Activated CD4-positive, alpha-beta T cell treated with anti-CD3 and anti-CD28 coated beads for 36 hours (primary cell): ENCODE results near the gene KLHL29. TPM values are rescaled to one million over a fixed set of nuclear protein-coding genes. Genes with fewer than 3 reads are reported as not detected.
"Not testable (repeated sequence)": the region's sequence is repeated elsewhere in the genome, so short reads cannot be mapped to it uniquely, and the experiment has no call there.

Source experiments
- ATAC-seq: fragments of 200-7000 bp; cut with Tn5 transposase; one replicate; pipeline ENCODE4 v1.10.0; 2021; ENCODE audit warnings: mild to moderate bottlenecking, moderate library complexity
- CTCF ChIA-PET: fragments of 350-600 bp; sonication (Branson Sonifier 250); formaldehyde crosslinking; loops from one replicate; lab custom pipeline; 2021; ENCODE audit warnings: antibody characterized with exemption; lab: Charles Lee
- POLR2A ChIA-PET: fragments of 350-600 bp; sonication (Branson Sonifier 250); formaldehyde crosslinking; loops from one replicate; lab custom pipeline; 2021; ENCODE audit warnings: antibody characterized with exemption, inconsistent platforms; lab: Charles Lee
- DNase-seq: peaks from one replicate; pipeline ENCODE4 v3.0.0-alpha.2; 2020
- H3K27ac Mint-ChIP-seq: one replicate; pipeline ENCODE4 v1.8.0; 2021; ENCODE audit warnings: mixed read lengths
- H3K27me3 Mint-ChIP-seq: one replicate; pipeline ENCODE4 v1.8.0; 2021; ENCODE audit warnings: mixed read lengths
- H3K36me3 Mint-ChIP-seq: one replicate; pipeline ENCODE4 v1.8.0; 2021; ENCODE audit warnings: low read depth, mixed read lengths
- H3K4me1 Mint-ChIP-seq: one replicate; pipeline ENCODE4 v1.8.0; 2021; ENCODE audit warnings: mixed read lengths
- H3K4me3 Mint-ChIP-seq: one replicate; pipeline ENCODE4 v1.8.0; 2021; ENCODE audit warnings: mild to moderate bottlenecking, moderate library complexity, mixed read lengths
- H3K9me3 Mint-ChIP-seq: one replicate; pipeline ENCODE4 v1.8.0; 2021; ENCODE audit warnings: low read depth, mixed read lengths
- intact Hi-C, 2 experiments: fragments of 100-400 bp; cut with DNase I in 1 of 2; cut with micrococcal nuclease in 1 of 2; formaldehyde crosslinking; loops; one replicate each; pipeline versions ENCODE4 v1.14.2 to v1.15.1; 2022 to 2024; cut with DNase I, micrococcal nuclease
- total RNA-seq, 2 experiments: library from RNA; stranded (reverse); gene quantifications; one replicate each; pipeline ENCODE4 v1.2.3, GENCODE V29; 2021

KLHL29 gene
- total RNA-seq, 2 experiments from 2014 or later = 1.7 to 2.0 TPM

- ATAC-seq = no peak
- peaks cover 22% of the 10 kb centered on the region for H3K4me1 Mint-ChIP-seq
- intact Hi-C loops = loop anchor here in 1 of 2 experiments (2.0 to 10.0 kb wide), 3 partner anchors 147 to 689 kb away; partner anchors contain the start of genes ATAD2B and SF3B6
- H3K27me3 Mint-ChIP-seq = peaks cover 59% of the 10 kb centered on the region
- H3K27ac Mint-ChIP-seq = no peak overlapping the region
- H3K36me3 Mint-ChIP-seq = no peaks in the 10 kb centered on the region
- DNase-seq = peak; percentile 31
- ChIA-PET CTCF (interaction anchor here (0.5 kb wide), 1 partner anchor 40 kb away, joined by 3 read pairs; no protein-coding TSS in a partner anchor), POLR2A (no interaction called here)
- H3K9me3 Mint-ChIP-seq = no peaks in the 10 kb centered on the region
- H3K4me3 Mint-ChIP-seq = peak overlapping the region; percentile 76
Measured at GRCh38 chr2:23385748-23386338, 864 bp downstream of the KLHL29 start.

- H3K4me1 Mint-ChIP-seq = peaks cover 20% of the 10 kb centered on the region
- H3K36me3 Mint-ChIP-seq = no peaks in the 10 kb centered on the region
- CTCF ChIA-PET = interaction anchor here (0.5 kb wide), 1 partner anchor 40 kb away, joined by 3 read pairs; no protein-coding TSS in a partner anchor
- peak; percentile 11 for ATAC-seq
- H3K4me3 Mint-ChIP-seq = peak overlapping the region; percentile 76
- peaks cover 61% of the 10 kb centered on the region for H3K27me3 Mint-ChIP-seq
- no peak overlapping the region for H3K27ac Mint-ChIP-seq
- intact Hi-C loops = loop anchor here in 1 of 2 experiments (10.0 kb wide), 2 partner anchors 538 to 688 kb away; partner anchors contain the start of genes ATAD2B and SF3B6
- no peaks in the 10 kb centered on the region for H3K9me3 Mint-ChIP-seq
- peak; percentile 46 for DNase-seq
- POLR2A ChIA-PET = no interaction called here
Measured at GRCh38 chr2:23386339-23387220, 1.6 kb downstream of the KLHL29 start.

DNA sequence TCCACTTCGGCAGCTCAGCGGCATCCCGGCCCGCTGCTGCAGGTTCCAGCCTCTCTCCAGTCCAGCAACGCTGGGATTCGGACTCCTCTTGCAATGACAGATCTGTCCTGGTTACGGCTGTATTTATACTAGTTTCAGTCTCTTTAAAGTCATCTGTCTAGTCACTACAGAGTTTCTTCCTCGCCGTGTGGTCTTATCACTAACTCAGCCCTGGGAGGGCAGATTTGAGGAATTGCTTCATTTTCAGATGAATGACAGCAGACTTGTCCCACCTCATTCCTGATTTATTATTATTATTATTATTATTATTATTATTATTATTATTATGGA lies 2.2 kb downstream of the KLHL29 start:
- Mint-ChIP-seq H3K27me3 (peaks cover 65% of the 10 kb centered on the region), H3K36me3 (no peaks in the 10 kb centered on the region), H3K27ac (no peak overlapping the region), H3K4me1 (peaks cover 18% of the 10 kb centered on the region), H3K9me3 (no peaks in the 10 kb centered on the region), H3K4me3 (peak overlapping the region; percentile 76)
- DNase-seq = no peak
- intact Hi-C loops = loop anchor here in 1 of 2 experiments (10.0 kb wide), 2 partner anchors 538 to 688 kb away; partner anchors contain the start of genes ATAD2B and SF3B6
- POLR2A ChIA-PET = no interaction called here
- ATAC-seq = no peak
- CTCF ChIA-PET = no interaction called here

DNA sequence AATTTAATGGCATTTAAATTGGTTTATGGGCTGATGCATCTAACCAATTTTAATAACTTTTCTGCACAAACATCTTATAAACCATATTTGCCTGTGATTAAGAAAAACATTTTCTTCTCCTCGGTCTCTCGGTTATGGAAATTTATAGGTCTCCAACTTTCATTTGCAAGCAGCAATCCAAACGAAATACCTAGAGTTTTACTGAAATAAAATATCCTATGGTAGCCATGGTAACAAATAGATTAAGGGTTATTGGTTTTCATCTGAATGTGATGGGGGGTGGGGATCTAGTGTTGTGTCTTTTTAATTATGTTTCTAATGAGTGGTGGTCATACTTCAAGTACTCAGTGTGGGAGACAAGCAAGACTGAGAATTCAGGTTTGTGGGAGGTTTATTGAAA lies 2.9 kb downstream of the KLHL29 start:
- Mint-ChIP-seq H3K27ac (no peak overlapping the region), H3K9me3 (no peaks in the 10 kb centered on the region), H3K4me1 (peaks cover 18% of the 10 kb centered on the region), H3K4me3 (no peak overlapping the region), H3K36me3 (no peaks in the 10 kb centered on the region), H3K27me3 (peaks cover 63% of the 10 kb centered on the region)
- intact Hi-C loops = loop anchor here in 1 of 2 experiments (10.0 kb wide), 2 partner anchors 537 to 687 kb away; partner anchors contain the start of genes ATAD2B and SF3B6
- ATAC-seq = no peak
- POLR2A ChIA-PET = no interaction called here
- DNase-seq = no peak
- CTCF ChIA-PET = no interaction called here

DNA sequence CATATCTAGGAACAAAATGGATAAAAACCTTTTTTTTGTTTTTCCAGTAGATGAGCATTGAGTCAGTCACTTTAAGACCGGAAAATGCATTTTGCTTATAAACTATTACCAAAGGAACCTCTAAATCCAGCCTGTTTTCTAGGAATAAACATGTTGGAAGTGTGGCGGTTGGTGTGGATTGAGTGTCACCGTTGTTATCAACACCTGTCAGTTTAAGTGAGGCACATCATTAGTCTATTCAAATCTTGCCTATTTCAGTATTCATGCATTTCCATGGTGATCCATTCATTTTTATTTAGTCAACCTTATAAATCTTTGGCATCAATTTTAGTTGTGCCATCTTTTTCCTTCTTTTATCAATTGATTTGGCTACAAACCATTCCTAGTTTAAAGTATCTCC lies 3.3 kb downstream of the KLHL29 start:
- DNase-seq (no peak), ATAC-seq (no peak)
- peaks cover 63% of the 10 kb centered on the region for H3K27me3 Mint-ChIP-seq
- H3K9me3 Mint-ChIP-seq = no peaks in the 10 kb centered on the region
- intact Hi-C loops = loop anchor here in 1 of 2 experiments (10.0 kb wide), 2 partner anchors 537 to 687 kb away; partner anchors contain the start of genes ATAD2B and SF3B6
- CTCF ChIA-PET = no interaction called here
- H3K27ac Mint-ChIP-seq = no peak overlapping the region
- POLR2A ChIA-PET = no interaction called here
- peaks cover 20% of the 10 kb centered on the region for H3K4me1 Mint-ChIP-seq
- no peak overlapping the region for H3K4me3 Mint-ChIP-seq
- no peaks in the 10 kb centered on the region for H3K36me3 Mint-ChIP-seq

GRCh38 chr2:23388756-23389514 lies 4.0 kb downstream of the KLHL29 start:
- H3K27me3 Mint-ChIP-seq = peaks cover 60% of the 10 kb centered on the region
- intact Hi-C loops = loop anchor here in 1 of 2 experiments (10.0 kb wide), 2 partner anchors 536 to 686 kb away; partner anchors contain the start of genes ATAD2B and SF3B6
- POLR2A ChIA-PET = no interaction called here
- no peaks in the 10 kb centered on the region for H3K36me3 Mint-ChIP-seq
- H3K9me3 Mint-ChIP-seq = no peaks in the 10 kb centered on the region
- DNase-seq (no peak), ATAC-seq (no peak)
- H3K4me3 Mint-ChIP-seq = no peak overlapping the region
- peaks cover 24% of the 10 kb centered on the region for H3K4me1 Mint-ChIP-seq
- CTCF ChIA-PET = interaction anchor here (0.6 kb wide), 1 partner anchor 11 kb away, joined by 3 read pairs; no protein-coding TSS in a partner anchor
- H3K27ac Mint-ChIP-seq = no peak overlapping the region

DNA sequence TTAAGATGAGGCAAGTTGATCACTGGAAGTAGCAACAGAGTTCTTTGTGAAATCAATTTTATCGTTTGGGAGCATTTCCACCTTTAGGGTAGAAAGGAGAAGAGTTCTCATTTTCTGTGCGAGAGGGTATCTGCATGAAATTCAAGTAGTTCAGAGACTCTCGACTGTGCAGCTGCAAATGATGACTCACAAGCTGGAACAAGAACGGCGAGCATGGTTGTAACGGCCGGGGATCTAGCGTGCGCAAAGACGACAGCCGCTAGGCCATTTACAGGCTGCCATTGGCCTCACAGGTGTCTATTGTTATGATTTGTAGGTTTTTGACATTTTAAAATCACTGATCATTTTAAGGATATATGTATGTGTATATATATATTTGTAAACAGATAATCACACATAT lies 5.2 kb downstream of the KLHL29 start:
- peaks cover 54% of the 10 kb centered on the region for H3K27me3 Mint-ChIP-seq
- ChIA-PET POLR2A (no interaction called here), CTCF (no interaction called here)
- H3K9me3 Mint-ChIP-seq = no peaks in the 10 kb centered on the region
- no peaks in the 10 kb centered on the region for H3K36me3 Mint-ChIP-seq
- H3K4me3 Mint-ChIP-seq = no peak overlapping the region
- DNase-seq (no peak), ATAC-seq (no peak)
- peaks cover 30% of the 10 kb centered on the region for H3K4me1 Mint-ChIP-seq
- H3K27ac Mint-ChIP-seq = no peak overlapping the region
- intact Hi-C loops = no loop called here

DNA sequence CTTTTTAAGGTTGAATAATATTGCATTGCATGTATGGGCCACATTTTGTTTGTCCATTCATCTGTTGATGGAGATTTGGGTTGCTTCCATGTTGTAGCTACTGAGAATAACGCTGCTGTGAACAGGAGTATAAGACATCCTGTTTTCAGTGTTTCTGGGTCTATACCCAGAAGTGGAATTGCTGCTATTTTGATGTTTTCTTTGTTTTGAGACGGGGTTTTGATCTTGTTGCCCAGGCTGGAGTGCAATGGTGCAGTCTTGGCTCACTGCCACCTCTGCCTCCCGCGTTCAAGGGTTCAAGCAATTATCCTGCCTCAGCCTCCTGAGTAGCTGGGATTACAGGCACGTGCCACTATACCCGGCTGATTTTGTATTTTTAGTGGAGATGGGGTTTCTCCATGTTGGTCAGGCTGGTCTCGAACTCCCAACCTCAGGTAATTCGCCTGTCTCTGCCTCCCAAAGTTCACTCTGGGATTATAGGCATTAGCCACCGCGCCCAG lies 6.3 kb downstream of the KLHL29 start:
- Mint-ChIP-seq H3K27me3 (peaks cover 52% of the 10 kb centered on the region), H3K4me1 (peaks cover 28% of the 10 kb centered on the region)
- H3K36me3 Mint-ChIP-seq, DNase-seq, H3K27ac Mint-ChIP-seq, intact Hi-C loops, H3K4me3 Mint-ChIP-seq, H3K9me3 Mint-ChIP-seq, ATAC-seq, POLR2A ChIA-PET, CTCF ChIA-PET: not testable (repeated sequence)

- intact Hi-C loops = loop anchor here in 1 of 2 experiments (1.0 kb wide), 1 partner anchor 34 kb away; no protein-coding TSS in a partner anchor
Measured at GRCh38 chr2:23393722-23394121, 8.7 kb downstream of the KLHL29 start.

DNA sequence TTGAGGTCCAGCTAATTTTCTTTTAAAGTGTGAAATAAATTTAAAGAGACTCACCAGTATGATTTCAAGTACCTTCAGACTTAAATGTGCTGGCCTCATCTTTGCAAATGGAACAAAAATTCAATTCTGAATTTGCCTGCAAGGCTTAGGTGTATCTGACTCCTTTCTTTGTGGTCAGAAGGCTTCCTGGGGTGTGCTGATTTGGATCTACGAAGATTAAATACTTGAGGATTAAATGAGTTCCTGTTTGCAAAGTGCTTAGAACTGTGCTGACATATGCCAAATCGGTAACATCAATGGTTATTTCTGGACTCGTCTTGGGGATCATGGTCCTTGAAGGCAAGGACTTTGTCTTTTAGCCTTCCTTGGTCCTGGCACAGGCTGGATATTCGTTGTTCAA lies 9.7 kb downstream of the KLHL29 start:
- peaks cover 24% of the 10 kb centered on the region for H3K27me3 Mint-ChIP-seq
- peaks cover 27% of the 10 kb centered on the region for H3K4me1 Mint-ChIP-seq
- DNase-seq (no peak), ATAC-seq (peak; percentile 30)
- no peaks in the 10 kb centered on the region for H3K36me3 Mint-ChIP-seq
- no peak overlapping the region for H3K27ac Mint-ChIP-seq
- CTCF ChIA-PET = interaction anchor here (0.5 kb wide), 1 partner anchor 502 kb away, joined by 3 read pairs; no protein-coding TSS in a partner anchor
- intact Hi-C loops = loop anchor here in 1 of 2 experiments (1.0 kb wide), 1 partner anchor 35 kb away; no protein-coding TSS in a partner anchor
- H3K9me3 Mint-ChIP-seq = no peaks in the 10 kb centered on the region
- H3K4me3 Mint-ChIP-seq = no peak overlapping the region
- POLR2A ChIA-PET = no interaction called here

More at GRCh38 chr2:23393722-23394121, 8.7 kb downstream of the KLHL29 start:
- Mint-ChIP-seq H3K4me3 (no peak overlapping the region), H3K27ac (no peak overlapping the region), H3K36me3 (no peaks in the 10 kb centered on the region), H3K27me3 (peaks cover 34% of the 10 kb centered on the region), H3K4me1 (peaks cover 27% of the 10 kb centered on the region), H3K9me3 (no peaks in the 10 kb centered on the region)
- ChIA-PET POLR2A (interaction anchor here (0.6 to 0.7 kb wide), 2 partner anchors 11 to 44 kb away, joined by 3 read pairs; no protein-coding TSS in a partner anchor), CTCF (no interaction called here)
- ATAC-seq (no peak), DNase-seq (no peak)
